NCI-H2227 treated with DMSO at 0.1 percent for 48 hours (cell line): Measurements from ENCODE around the gene SYT5.

ENCODE experiments used
- DNase-seq: peaks from one replicate; lab custom pipeline; 2025; lab: John Stamatoyannopoulos, UW

Gene SYT5

DNA sequence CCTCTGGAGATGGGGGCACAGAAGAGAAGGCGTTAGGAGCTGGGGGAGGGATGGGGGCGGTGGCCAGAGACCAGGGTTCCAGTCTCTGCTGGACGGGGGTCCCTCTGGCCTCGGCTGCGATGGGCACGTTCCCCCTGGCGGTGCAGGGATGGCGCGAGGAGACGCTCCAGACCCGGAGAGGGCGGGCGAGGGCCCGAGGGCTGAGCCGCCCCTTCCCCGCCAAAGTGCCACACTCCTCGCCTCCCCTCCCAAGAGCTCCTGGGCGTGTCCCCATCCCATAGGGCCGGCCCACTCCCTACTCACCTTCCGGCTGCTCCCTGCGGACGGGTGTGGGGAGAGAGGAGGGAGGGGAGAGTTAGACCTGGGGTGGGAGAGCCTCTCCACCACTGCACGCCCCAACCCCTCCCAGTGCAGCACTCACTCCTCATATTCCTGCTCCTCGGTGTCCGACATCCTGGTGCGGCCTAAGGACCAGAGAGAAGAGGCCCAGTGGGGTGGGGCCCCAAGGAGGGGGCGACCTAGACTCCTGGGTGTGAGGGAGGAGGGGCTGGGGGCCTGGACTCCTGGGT, 33.3 kb downstream of the SYT5 start:
- peak; percentile 97 for DNase-seq

DNA sequence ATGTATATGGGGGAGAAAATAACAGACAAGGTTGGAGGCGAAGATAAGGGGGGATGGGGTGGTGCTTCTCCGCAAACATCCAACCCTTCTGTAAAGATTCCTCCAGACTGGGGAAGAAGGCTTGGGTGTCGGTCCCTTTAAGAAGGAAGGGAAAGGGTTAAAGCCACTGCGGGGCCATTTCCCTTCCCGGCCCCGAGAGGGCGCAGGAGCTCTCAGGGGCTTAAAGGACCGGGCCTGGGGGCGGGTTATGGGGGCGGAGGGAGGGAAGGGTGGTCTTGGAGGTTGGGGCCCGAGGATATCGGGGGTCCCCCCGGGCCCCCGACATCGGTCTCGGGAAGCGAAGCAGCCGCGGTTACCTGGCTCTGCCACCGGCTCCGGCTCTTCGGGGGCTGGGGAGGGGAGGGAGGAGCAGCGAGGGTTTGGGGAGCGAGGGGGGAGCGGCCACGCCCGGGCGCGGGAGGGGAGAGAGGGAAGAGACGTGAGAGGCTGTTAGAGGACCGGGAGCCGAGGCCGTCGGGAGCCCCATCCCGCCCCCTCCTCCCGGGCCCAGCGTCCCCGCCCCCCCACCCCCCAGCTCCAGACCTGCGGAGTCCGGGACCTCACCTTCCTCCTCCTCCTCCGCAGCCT, 33.9 kb downstream of the SYT5 start:
- DNase-seq: peak; percentile 92

DNA sequence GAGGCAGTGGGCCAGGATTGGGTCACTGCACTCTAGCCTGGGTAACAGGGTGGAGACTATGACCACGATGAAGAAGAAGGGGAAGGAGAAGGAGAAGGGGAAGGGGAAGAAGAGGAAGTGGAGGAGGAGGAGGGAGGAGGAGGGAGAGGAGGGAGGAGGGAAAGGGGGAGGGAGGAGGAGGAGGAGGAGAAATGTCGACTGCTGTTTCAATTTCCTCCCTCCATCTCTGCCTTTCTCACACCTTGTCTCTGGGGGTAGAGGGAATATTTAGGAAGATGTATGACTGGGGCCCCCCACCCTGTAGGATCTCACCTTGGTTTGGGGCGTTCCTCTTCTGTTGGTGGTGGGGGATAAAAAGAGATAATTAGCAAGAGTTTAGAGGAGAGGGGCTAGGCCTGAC, 34.9 kb downstream of the SYT5 start:
- no peak for DNase-seq

DNA sequence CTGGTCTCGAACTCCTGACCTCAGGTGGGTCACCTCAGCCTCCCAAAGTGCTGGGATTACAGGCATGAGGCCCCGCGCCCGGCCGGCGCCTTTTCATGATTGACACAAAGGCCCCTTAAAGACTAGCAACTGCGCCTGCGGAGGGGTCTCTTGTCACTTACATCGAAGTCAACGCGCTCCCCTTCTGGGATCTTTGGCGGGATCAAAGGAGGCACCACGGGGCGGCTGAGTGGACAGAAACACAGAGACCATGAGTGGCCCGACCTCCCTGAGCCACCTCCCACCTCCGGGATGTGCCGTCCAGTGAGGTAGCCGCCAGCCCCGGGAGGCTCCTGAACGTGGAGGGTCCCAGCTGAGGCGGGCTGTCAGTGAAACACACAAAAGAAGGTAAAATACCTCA, 38.4 kb downstream of the SYT5 start:
- DNase-seq: no peak

DNA sequence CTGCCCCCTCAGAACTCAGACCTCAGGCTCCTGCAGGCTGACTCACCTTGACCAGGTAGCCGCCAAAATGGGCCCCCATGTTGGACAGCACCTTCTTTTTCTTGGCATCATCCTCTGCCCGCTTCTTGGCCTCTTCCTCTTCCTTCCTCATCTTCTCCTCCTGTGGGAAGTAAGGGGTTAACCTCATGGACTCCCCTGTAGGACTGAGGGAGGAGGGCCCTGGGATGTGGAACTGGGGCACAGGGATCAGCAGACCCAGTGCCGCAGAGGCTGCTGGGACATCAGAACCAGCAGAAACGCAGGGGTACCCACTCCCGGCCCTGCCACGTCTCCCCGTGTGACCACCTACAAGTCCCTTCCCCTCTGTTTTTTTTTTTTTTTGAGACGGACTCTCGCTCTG, 42.2 kb downstream of the SYT5 start:
- DNase-seq: no peak

DNA sequence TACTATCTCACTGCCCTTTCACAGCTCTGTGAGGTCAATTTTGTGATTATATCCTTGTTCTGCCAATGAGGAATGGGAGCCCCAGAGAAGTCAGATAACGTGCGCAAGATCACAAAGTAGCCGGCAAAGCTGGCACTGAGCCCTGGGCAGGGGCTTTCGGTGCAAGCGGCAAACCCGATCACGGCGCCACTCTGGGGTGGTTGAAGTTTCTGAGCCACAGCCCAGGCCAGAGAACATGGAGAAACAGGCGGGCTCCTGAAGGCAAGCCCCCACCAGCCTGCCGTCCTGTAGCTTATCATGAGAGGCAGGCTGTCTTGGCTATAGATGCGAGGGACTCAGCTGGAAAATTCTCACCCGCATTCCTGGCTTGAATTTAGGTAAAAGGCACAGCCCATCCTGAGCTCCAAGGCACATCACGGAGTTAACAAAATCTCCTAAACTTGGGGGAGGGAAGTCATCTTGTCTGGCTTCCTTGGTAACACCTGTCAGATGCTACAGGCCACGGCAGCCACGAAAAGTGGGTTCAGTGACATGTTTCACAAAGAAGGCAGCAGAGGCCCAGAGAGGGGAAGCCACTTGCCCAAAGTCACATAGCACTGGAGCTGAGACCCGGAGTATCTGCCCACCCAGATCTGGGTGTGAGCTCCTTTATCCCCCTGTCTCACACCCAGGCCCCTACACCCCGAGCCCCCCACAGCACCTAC, 43.5 kb downstream of the SYT5 start:
- no peak for DNase-seq

DNA sequence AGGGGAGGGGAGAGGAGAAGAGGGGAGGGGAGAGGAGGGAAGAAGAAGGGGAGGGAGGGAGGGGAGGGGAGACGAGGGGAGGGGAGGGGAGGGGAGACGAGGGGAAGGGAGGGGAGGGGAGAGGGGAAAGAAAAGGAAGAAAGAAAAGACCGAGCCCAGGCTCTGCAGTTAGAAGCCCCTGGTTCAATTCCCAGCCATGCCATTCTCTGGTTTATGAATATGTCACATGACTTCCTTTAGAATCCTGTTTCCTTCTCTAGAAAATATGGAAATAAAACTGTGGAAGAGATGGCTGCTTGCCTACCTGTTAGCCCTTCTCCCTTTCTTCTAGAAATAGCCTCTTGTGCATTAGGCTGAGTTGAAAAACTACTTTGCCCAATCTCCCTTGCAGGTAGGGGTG, 45.4 kb downstream of the SYT5 start:
- no peak for DNase-seq

DNA sequence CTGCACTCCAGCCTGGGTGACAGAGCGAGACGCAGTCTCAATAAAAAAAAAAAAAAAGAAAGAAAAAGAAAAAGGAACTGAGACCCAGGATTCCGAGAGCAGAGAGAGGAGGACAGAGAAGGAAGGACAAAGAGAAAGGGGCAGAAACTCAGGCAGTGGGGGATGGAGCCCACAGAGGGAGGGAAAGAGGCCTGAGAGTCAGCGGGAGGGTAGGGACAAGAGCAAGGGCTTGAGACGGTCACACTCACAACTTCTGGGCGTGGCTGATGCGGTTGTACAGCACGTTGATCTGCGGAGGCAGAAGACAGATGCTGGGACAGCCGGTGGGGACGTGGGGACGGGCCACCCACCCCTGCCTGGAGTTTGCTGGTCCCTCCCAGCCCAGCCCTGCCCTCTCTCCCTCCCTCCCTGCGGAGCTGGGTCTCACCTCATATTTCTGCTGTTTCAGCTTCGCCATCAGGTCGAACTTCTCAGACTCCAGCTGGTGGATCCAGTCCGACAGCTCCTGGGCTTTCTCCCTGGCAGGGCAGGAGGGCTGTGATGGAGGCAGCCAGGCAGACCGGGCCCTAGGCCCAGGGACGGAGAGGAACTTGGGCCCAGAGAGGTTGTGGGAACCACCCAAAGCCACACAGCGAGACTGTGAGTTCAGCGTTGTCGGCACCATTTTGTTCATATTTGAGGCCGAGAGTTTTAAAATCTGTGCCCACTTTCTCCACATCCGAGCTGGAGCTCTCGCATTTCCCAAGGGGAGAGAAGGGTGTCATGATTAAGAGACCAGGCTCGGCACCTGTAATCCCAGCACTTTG, 46.2 kb downstream of the SYT5 start:
- no peak for DNase-seq

DNA sequence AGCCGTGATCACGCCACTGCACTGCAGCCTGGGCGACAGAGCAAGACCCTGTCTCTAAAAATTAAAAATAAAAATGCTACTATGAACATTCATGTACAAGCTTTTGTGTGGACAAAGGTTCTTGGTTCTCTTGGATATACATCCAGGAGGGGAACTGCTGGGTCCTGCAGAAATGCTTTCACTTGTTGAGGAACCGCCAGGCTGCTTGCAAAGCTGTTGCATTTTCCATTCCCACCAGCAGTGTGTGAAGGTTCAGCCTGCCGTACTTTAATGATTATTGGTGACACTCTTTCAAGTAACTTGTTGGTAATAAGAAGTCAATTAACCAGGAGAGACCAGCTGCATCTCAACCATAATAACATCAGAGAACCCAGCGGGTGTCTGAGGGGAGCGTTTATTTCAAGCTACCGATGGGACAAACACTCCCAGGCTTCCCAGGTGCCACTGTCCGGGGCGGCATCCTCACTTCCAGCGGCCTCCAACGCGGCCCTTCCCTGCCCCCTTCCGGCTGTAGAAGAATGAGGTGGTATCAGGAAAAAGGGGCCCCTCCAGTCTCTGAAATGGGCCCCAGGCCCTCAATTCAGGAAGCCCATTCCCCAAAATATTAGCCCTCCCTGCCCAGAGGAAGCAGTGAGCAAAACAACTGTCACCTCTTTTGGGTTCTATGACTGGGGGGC, 47.5 kb downstream of the SYT5 start:
- DNase-seq: no peak

DNA sequence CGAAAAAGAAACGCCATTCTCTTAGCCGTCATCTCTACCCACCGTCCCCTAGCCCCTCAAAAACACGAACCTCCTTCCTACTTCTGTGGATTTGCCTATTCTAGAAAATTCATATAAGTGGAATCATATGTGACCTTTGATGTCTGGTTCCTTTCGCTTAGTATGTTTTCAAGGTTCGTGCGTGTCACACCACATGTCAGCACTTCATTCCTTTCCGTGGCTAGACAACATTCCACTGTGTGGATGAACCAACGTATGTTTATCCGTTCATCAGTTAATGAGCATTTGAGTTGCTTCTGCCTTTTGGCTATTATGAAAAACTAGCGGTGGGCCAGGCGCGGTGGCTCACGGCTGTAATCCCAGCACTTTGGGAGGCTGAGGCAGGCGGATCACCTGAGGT, 48.7 kb downstream of the SYT5 start:
- DNase-seq: no peak
